GM21717 (cell line): ENCODE data around the gene EPHB2.
"Not testable (repeated sequence)": the region's sequence is repeated elsewhere in the genome, so short reads cannot be mapped to it uniquely, and the experiment has no call there.

Experiments
- ATAC-seq: cut with Tn5 transposase; IDR thresholded peaks from one replicate; pipeline ENCODE4 v1.9.1; 2021; ENCODE audit warnings: mild to moderate bottlenecking, moderate library complexity; ENCODE audit not compliant: unreplicated experiment

The EPHB2 gene

GRCh38 chr1:22930240-22930912 is 219.7 kb downstream of the EPHB2 start:
- no peak for ATAC-seq

- no peak for ATAC-seq
Observed at GRCh38 chr1:22932803-22933470, 222.3 kb downstream of the EPHB2 start.

- ATAC-seq = no peak
Observed at GRCh38 chr1:22935433-22935832, 224.8 kb downstream of the EPHB2 start.

- ATAC-seq = no peak
Observed at GRCh38 chr1:22936681-22937080, 226.0 kb downstream of the EPHB2 start.

GRCh38 chr1:22941257-22941656 is 230.6 kb downstream of the EPHB2 start:
- no peak for ATAC-seq

- ATAC-seq = no peak
Observed at GRCh38 chr1:22944346-22945055, 233.9 kb downstream of the EPHB2 start.

GRCh38 chr1:22945171-22945570 is 234.5 kb downstream of the EPHB2 start:
- ATAC-seq = not testable (repeated sequence)

GRCh38 chr1:22949822-22950331 is 239.2 kb downstream of the EPHB2 start:
- ATAC-seq = no peak

- no peak for ATAC-seq
Observed at GRCh38 chr1:22951796-22952195, 241.2 kb downstream of the EPHB2 start.

- ATAC-seq = no peak
Observed at GRCh38 chr1:22952694-22953056, 242.0 kb downstream of the EPHB2 start.

- no peak for ATAC-seq
Observed at GRCh38 chr1:22953057-22953739, 242.6 kb downstream of the EPHB2 start.

GRCh38 chr1:22953740-22954141 is 243.1 kb downstream of the EPHB2 start:
- ATAC-seq = no peak

GRCh38 chr1:22955146-22955545 is 244.5 kb downstream of the EPHB2 start:
- no peak for ATAC-seq

- ATAC-seq = no peak
Observed at GRCh38 chr1:22957066-22957465, 246.4 kb downstream of the EPHB2 start.

- no peak for ATAC-seq
Observed at GRCh38 chr1:22958556-22958955, 247.9 kb downstream of the EPHB2 start.

GRCh38 chr1:22959545-22960360 is 249.1 kb downstream of the EPHB2 start:
- ATAC-seq = no peak

- no peak for ATAC-seq
Observed at GRCh38 chr1:22962558-22962957, 251.9 kb downstream of the EPHB2 start.

- no peak for ATAC-seq
Observed at GRCh38 chr1:22963044-22963677, 252.5 kb downstream of the EPHB2 start.

- ATAC-seq = no peak
Observed at GRCh38 chr1:22966309-22966708, 255.7 kb downstream of the EPHB2 start.

GRCh38 chr1:22967833-22968232 is 257.2 kb downstream of the EPHB2 start:
- ATAC-seq = no peak
